Activated CD4-positive, alpha-beta memory T cell treated with anti-CD3 and anti-CD28 coated beads for 36 hours (primary cell): ENCODE measurements around the gene TRPV5. TPM values are rescaled to one million over a fixed set of nuclear protein-coding genes. Genes with fewer than 3 reads are reported as not detected.

Source experiments
- CTCF ChIA-PET: fragments of 350-600 bp; sonication (Branson Sonifier 250); formaldehyde crosslinking; loops from one replicate; lab custom pipeline; 2021; ENCODE audit warnings: antibody characterized with exemption, inconsistent platforms; lab: Charles Lee
- POLR2A ChIA-PET: fragments of 350-600 bp; sonication (Branson Sonifier 250); formaldehyde crosslinking; loops from one replicate; lab custom pipeline; 2021; ENCODE audit warnings: antibody characterized with exemption; lab: Charles Lee
- DNase-seq: peaks from one replicate; pipeline ENCODE4 v3.0.0-alpha.2; 2020
- H3K27ac Mint-ChIP-seq: one replicate; pipeline ENCODE4 v1.8.0; 2021; ENCODE audit warnings: mixed read lengths
- H3K27me3 Mint-ChIP-seq: one replicate; pipeline ENCODE4 v1.8.0; 2021; ENCODE audit warnings: mixed read lengths
- H3K36me3 Mint-ChIP-seq: one replicate; pipeline ENCODE4 v1.8.0; 2021; ENCODE audit warnings: mixed read lengths
- H3K4me1 Mint-ChIP-seq: one replicate; pipeline ENCODE4 v1.8.0; 2021; ENCODE audit warnings: low read depth, mixed read lengths
- H3K4me3 Mint-ChIP-seq: one replicate; pipeline ENCODE4 v1.8.0; 2021; ENCODE audit warnings: mild to moderate bottlenecking, mixed read lengths
- H3K9me3 Mint-ChIP-seq: one replicate; pipeline ENCODE4 v1.8.0; 2021; ENCODE audit warnings: mixed read lengths
- intact Hi-C: fragments of 100-400 bp; cut with micrococcal nuclease; formaldehyde crosslinking; loops from one replicate; pipeline ENCODE4 v1.15.1; 2023
- total RNA-seq, 2 experiments: library from RNA; stranded (reverse); gene quantifications; one replicate each; pipeline ENCODE4 v1.2.3, GENCODE V29; 2021

TRPV5 gene
- total RNA-seq, 2 experiments from 2014 or later: not detected

- CTCF ChIA-PET: no interaction called here
- peaks cover 4% of the 10 kb centered on the region for H3K27me3 Mint-ChIP-seq
- intact Hi-C loops: no loop called here
- no peaks in the 10 kb centered on the region for H3K36me3 Mint-ChIP-seq
- H3K4me3 Mint-ChIP-seq: no peak overlapping the region
- POLR2A ChIA-PET: no interaction called here
- H3K27ac Mint-ChIP-seq: no peak overlapping the region
- DNase-seq: no peak
- no peaks in the 10 kb centered on the region for H3K9me3 Mint-ChIP-seq
- no peaks in the 10 kb centered on the region for H3K4me1 Mint-ChIP-seq
These were observed 5.1 kb upstream of the TRPV5 start for GRCh38 chr7:142938611-142939010.

GRCh38 chr7:142935941-142936565 lies 2.5 kb upstream of the TRPV5 start:
- intact Hi-C loops: no loop called here
- Mint-ChIP-seq H3K36me3 (no peaks in the 10 kb centered on the region), H3K27me3 (peaks cover 6% of the 10 kb centered on the region), H3K9me3 (no peaks in the 10 kb centered on the region), H3K4me3 (no peak overlapping the region), H3K4me1 (no peaks in the 10 kb centered on the region), H3K27ac (no peak overlapping the region)
- ChIA-PET CTCF (no interaction called here), POLR2A (no interaction called here)
- no peak for DNase-seq

GRCh38 chr7:142934056-142934455 lies 510 bp upstream of the TRPV5 start:
- H3K9me3 Mint-ChIP-seq: no peaks in the 10 kb centered on the region
- POLR2A ChIA-PET: no interaction called here
- CTCF ChIA-PET: interaction anchor here (1.1 kb wide), 1 partner anchor 281 kb away, joined by 3 read pairs; no protein-coding TSS in a partner anchor
- H3K27ac Mint-ChIP-seq: no peak overlapping the region
- no peaks in the 10 kb centered on the region for H3K4me1 Mint-ChIP-seq
- intact Hi-C loops: no loop called here
- no peaks in the 10 kb centered on the region for H3K36me3 Mint-ChIP-seq
- no peak overlapping the region for H3K4me3 Mint-ChIP-seq
- H3K27me3 Mint-ChIP-seq: peaks cover 4% of the 10 kb centered on the region
- no peak for DNase-seq

- peaks cover 4% of the 10 kb centered on the region for H3K27me3 Mint-ChIP-seq
- H3K4me1 Mint-ChIP-seq: no peaks in the 10 kb centered on the region
- no peaks in the 10 kb centered on the region for H3K9me3 Mint-ChIP-seq
- no peak for DNase-seq
- intact Hi-C loops: no loop called here
- POLR2A ChIA-PET: interaction anchor here (1.4 kb wide), 1 partner anchor 11 kb away, joined by 4 read pairs; no protein-coding TSS in a partner anchor
- H3K36me3 Mint-ChIP-seq: no peaks in the 10 kb centered on the region
- CTCF ChIA-PET: interaction anchor here (1.1 kb wide), 2 partner anchors 70 to 282 kb away, joined by 3 read pairs; no protein-coding TSS in a partner anchor
- H3K27ac Mint-ChIP-seq: no peak overlapping the region
- no peak overlapping the region for H3K4me3 Mint-ChIP-seq
These were observed 462 bp downstream of the TRPV5 start for GRCh38 chr7:142933092-142933475.

GRCh38 chr7:142932386-142933091 lies 1.0 kb downstream of the TRPV5 start:
- Mint-ChIP-seq H3K4me3 (no peak overlapping the region), H3K9me3 (no peaks in the 10 kb centered on the region), H3K36me3 (no peaks in the 10 kb centered on the region), H3K27me3 (peaks cover 4% of the 10 kb centered on the region), H3K27ac (no peak overlapping the region), H3K4me1 (no peaks in the 10 kb centered on the region)
- DNase-seq: no peak
- intact Hi-C loops: no loop called here
- ChIA-PET CTCF (interaction anchor here (1.1 kb wide), 2 partner anchors 70 to 283 kb away, joined by 3 read pairs; no protein-coding TSS in a partner anchor), POLR2A (interaction anchor here (1.4 kb wide), 1 partner anchor 10 kb away, joined by 4 read pairs; no protein-coding TSS in a partner anchor)

GRCh38 chr7:142930126-142930730 lies 3.3 kb downstream of the TRPV5 start:
- no peaks in the 10 kb centered on the region for H3K9me3 Mint-ChIP-seq
- ChIA-PET CTCF (no interaction called here), POLR2A (no interaction called here)
- DNase-seq: no peak
- peaks cover 3% of the 10 kb centered on the region for H3K27me3 Mint-ChIP-seq
- no peak overlapping the region for H3K27ac Mint-ChIP-seq
- H3K4me3 Mint-ChIP-seq: no peak overlapping the region
- intact Hi-C loops: no loop called here
- no peaks in the 10 kb centered on the region for H3K4me1 Mint-ChIP-seq
- no peaks in the 10 kb centered on the region for H3K36me3 Mint-ChIP-seq

- Mint-ChIP-seq H3K4me3 (no peak overlapping the region), H3K27me3 (no peaks in the 10 kb centered on the region), H3K27ac (no peak overlapping the region), H3K36me3 (no peaks in the 10 kb centered on the region), H3K4me1 (no peaks in the 10 kb centered on the region), H3K9me3 (no peaks in the 10 kb centered on the region)
- DNase-seq: no peak
- intact Hi-C loops: no loop called here
- CTCF ChIA-PET: interaction anchor here (1.2 kb wide), 1 partner anchor 47 kb away, joined by 3 read pairs; no protein-coding TSS in a partner anchor
- POLR2A ChIA-PET: no interaction called here
These were observed 5.6 kb downstream of the TRPV5 start for GRCh38 chr7:142927949-142928348.

- Mint-ChIP-seq H3K27me3 (no peaks in the 10 kb centered on the region), H3K4me1 (no peaks in the 10 kb centered on the region), H3K9me3 (no peaks in the 10 kb centered on the region), H3K4me3 (no peak overlapping the region), H3K27ac (no peak overlapping the region), H3K36me3 (no peaks in the 10 kb centered on the region)
- POLR2A ChIA-PET: no interaction called here
- intact Hi-C loops: no loop called here
- CTCF ChIA-PET: interaction anchor here (1.2 kb wide), 1 partner anchor 46 kb away, joined by 3 read pairs; no protein-coding TSS in a partner anchor
- DNase-seq: no peak
These were observed 6.3 kb downstream of the TRPV5 start for GRCh38 chr7:142927085-142927745.

GRCh38 chr7:142925413-142925812 lies 8.1 kb downstream of the TRPV5 start:
- ChIA-PET CTCF (no interaction called here), POLR2A (no interaction called here)
- no peaks in the 10 kb centered on the region for H3K4me1 Mint-ChIP-seq
- no peak overlapping the region for H3K4me3 Mint-ChIP-seq
- no peak overlapping the region for H3K27ac Mint-ChIP-seq
- H3K27me3 Mint-ChIP-seq: no peaks in the 10 kb centered on the region
- intact Hi-C loops: no loop called here
- DNase-seq: no peak
- no peaks in the 10 kb centered on the region for H3K36me3 Mint-ChIP-seq
- H3K9me3 Mint-ChIP-seq: no peaks in the 10 kb centered on the region

GRCh38 chr7:142923391-142923790 lies 10.2 kb downstream of the TRPV5 start:
- H3K36me3 Mint-ChIP-seq: no peaks in the 10 kb centered on the region
- no peak overlapping the region for H3K27ac Mint-ChIP-seq
- peaks cover 4% of the 10 kb centered on the region for H3K27me3 Mint-ChIP-seq
- no peaks in the 10 kb centered on the region for H3K4me1 Mint-ChIP-seq
- POLR2A ChIA-PET: no interaction called here
- H3K9me3 Mint-ChIP-seq: no peaks in the 10 kb centered on the region
- no peak overlapping the region for H3K4me3 Mint-ChIP-seq
- intact Hi-C loops: no loop called here
- no peak for DNase-seq
- CTCF ChIA-PET: interaction anchor here (1.2 kb wide), 1 partner anchor 43 kb away, joined by 5 read pairs; no protein-coding TSS in a partner anchor

- ChIA-PET POLR2A (no interaction called here), CTCF (no interaction called here)
- H3K36me3 Mint-ChIP-seq: no peaks in the 10 kb centered on the region
- no peak for DNase-seq
- H3K27ac Mint-ChIP-seq: no peak overlapping the region
- H3K4me1 Mint-ChIP-seq: no peaks in the 10 kb centered on the region
- intact Hi-C loops: no loop called here
- H3K4me3 Mint-ChIP-seq: no peak overlapping the region
- H3K9me3 Mint-ChIP-seq: no peaks in the 10 kb centered on the region
- peaks cover 6% of the 10 kb centered on the region for H3K27me3 Mint-ChIP-seq
These were observed 13.9 kb downstream of the TRPV5 start for GRCh38 chr7:142919656-142920055.

- no peak for DNase-seq
- CTCF ChIA-PET: interaction anchor here (0.9 kb wide), 1 partner anchor 42 kb away, joined by 3 read pairs; no protein-coding TSS in a partner anchor
- Mint-ChIP-seq H3K4me3 (no peak overlapping the region), H3K27me3 (peaks cover 8% of the 10 kb centered on the region), H3K9me3 (no peaks in the 10 kb centered on the region), H3K4me1 (no peaks in the 10 kb centered on the region), H3K27ac (no peak overlapping the region), H3K36me3 (no peaks in the 10 kb centered on the region)
- POLR2A ChIA-PET: no interaction called here
- intact Hi-C loops: no loop called here
These were observed 14.6 kb downstream of the TRPV5 start for GRCh38 chr7:142918901-142919300.
